Panc1 (cell line): ENCODE results near the gene COL3A1. TPM values are rescaled to one million over a fixed set of nuclear protein-coding genes. Genes with fewer than 3 reads are reported as not detected.

Source experiments
- ATAC-seq: fragments of 200-7000 bp; cut with Tn5 transposase; 2 replicates; pipeline ENCODE4 v1.9.1; 2020; ENCODE audit warnings: mild to moderate bottlenecking, moderate library complexity
- BruUV-seq: library from RNA; stranded (reverse); fragments of 400-500 nt; replicated peaks from 2 replicates; lab custom pipeline; 2021; lab: Mats Ljungman, UMichigan
- CTCF ChIA-PET: fragments of 300-600 bp; sonication (Branson Sonifier 250); formaldehyde crosslinking; loops from one replicate; lab custom pipeline; 2022; ENCODE audit warnings: antibody characterized with exemption; lab: Charles Lee
- POLR2A ChIA-PET: fragments of 300-600 bp; sonication (Branson Sonifier 250); formaldehyde crosslinking; loops from one replicate; lab custom pipeline; 2022; ENCODE audit warnings: antibody characterized with exemption; lab: Charles Lee
- DNase-seq: peaks from one replicate; pipeline ENCODE4 v3.0.0-alpha.2; 2010; ENCODE audit warnings: low read depth, low spot score
- H3K27ac ChIP-seq: 2 replicates; pipeline ENCODE4 v1.5.1; 2011; ENCODE audit warnings: mild to moderate bottlenecking, low read length, inconsistent platforms
- H3K27me3 ChIP-seq: fragments of 200-500 bp; sonication (Bioruptor generic); 2 replicates; pipeline ENCODE4 v1.6.0; 2014; ENCODE audit warnings: low read length, inconsistent platforms; ENCODE audit not compliant: control insufficient read depth, insufficient read depth
- H3K36me3 ChIP-seq: fragments of 200-500 bp; sonication (Bioruptor generic); 2 replicates; pipeline ENCODE4 v1.5.1; 2014; ENCODE audit warnings: inconsistent platforms, mild to moderate bottlenecking, low read length, moderate library complexity; ENCODE audit not compliant: control insufficient read depth, insufficient read depth
- H3K4me1 ChIP-seq: 2 replicates; pipeline ENCODE4 v1.5.1; 2011; ENCODE audit warnings: inconsistent platforms, mild to moderate bottlenecking, low read length, moderate library complexity; ENCODE audit not compliant: control insufficient read depth, insufficient read depth
- H3K4me3 ChIP-seq, 2 experiments: 2 replicates each; pipeline ENCODE4 v1.5.1; 2011 to 2012; ENCODE audit warnings: low read depth in 2 of 2, low read length in 2 of 2, mild to moderate bottlenecking in 2 of 2, inconsistent platforms in 1 of 2, moderate library complexity in 1 of 2
- H3K9me3 ChIP-seq: fragments of 200-500 bp; sonication (Bioruptor generic); 2 replicates; pipeline ENCODE4 v1.5.1; 2014; ENCODE audit warnings: low read depth, mild to moderate bottlenecking, inconsistent platforms, low read length, moderate library complexity; ENCODE audit not compliant: control insufficient read depth, insufficient read depth
- CTCF ChIP-seq: fragments of 450-650 bp; IDR thresholded peaks from 2 replicates; pipeline ENCODE4 v1.5.1; 2017; ENCODE audit warnings: mild to moderate bottlenecking
- POLR2AphosphoS5 ChIP-seq: IDR thresholded peaks from 2 replicates; pipeline ENCODE4 v1.6.1; 2012; ENCODE audit warnings: mild to moderate bottlenecking, low read depth, low read length, moderate library complexity
- REST ChIP-seq, 2 experiments: IDR thresholded peaks; 2 replicates each; pipeline ENCODE4 v1.6.1; 2011 to 2012; ENCODE audit warnings: low read depth in 2 of 2, control low read depth in 1 of 2, low read length in 1 of 2, mild to moderate bottlenecking in 1 of 2, moderate library complexity in 1 of 2; ENCODE audit not compliant: insufficient read depth in 1 of 2
- SIN3A ChIP-seq: IDR thresholded peaks from 2 replicates; pipeline ENCODE4 v1.6.1; 2012; ENCODE audit warnings: low read depth, mild to moderate bottlenecking, low read length, moderate library complexity, borderline replicate concordance; ENCODE audit not compliant: insufficient read depth
- TCF7L2 ChIP-seq: IDR thresholded peaks from 2 replicates; pipeline ENCODE4 v1.6.1; 2011; ENCODE audit warnings: mild to moderate bottlenecking, low read depth, low read length, inconsistent platforms
- in situ Hi-C: cut with HindIII; loops from 2 replicates; pipeline ENCODE4 v1.10.0; 2016; ENCODE audit warnings: low sequenced_read_pairs, low pct_unique_long_range_greater_than_20kb
- intact Hi-C: fragments of 100-400 bp; cut with micrococcal nuclease; formaldehyde crosslinking; loops from one replicate; pipeline ENCODE4 v1.10.0; 2022; ENCODE audit not compliant: unreplicated experiment
- total RNA-seq: library from RNA; stranded (reverse); gene quantifications from one replicate; pipeline ENCODE4 v1.2.1, GENCODE V29; 2021; ENCODE audit not compliant: unreplicated experiment

The COL3A1 gene
- total RNA-seq, 1 experiment from 2014 or later = 6.9 TPM

- intact Hi-C loops (no loop called here), in situ Hi-C loops (no loop called here)
- Histone ChIP-seq H3K36me3 (no peaks in the 10 kb centered on the region), H3K4me1 (peaks cover 4% of the 10 kb centered on the region; the same call in 1 of the 2 replicates), H3K27ac (no peak overlapping the region), H3K9me3 (no peaks in the 10 kb centered on the region), H3K27me3 (no peaks in the 10 kb centered on the region), H3K4me3 (no peak overlapping the region)
- DNase-seq (no peak), ATAC-seq (no peak)
- no peak for TF ChIP-seq POLR2AphosphoS5
- TF ChIP-seq SIN3A = no peak
- no peak for TF ChIP-seq REST (IDR thresholded peaks at IDR 0.05; ENCODE audit: insufficient read depth in 1 of 2, low read depth in 2 of 2, low read length in 1 of 2)
- no peak for TF ChIP-seq CTCF
- TF ChIP-seq TCF7L2 = no peak
- ChIA-PET POLR2A (no interaction called here), CTCF (no interaction called here)
- no TSS peak for BruUV-seq
Observed at GRCh38 chr2:188970211-188970610, 4.0 kb upstream of the COL3A1 start.

- Histone ChIP-seq H3K4me1 (peaks cover 4% of the 10 kb centered on the region; the same call in 1 of the 2 replicates), H3K9me3 (no peaks in the 10 kb centered on the region), H3K27ac (no peak overlapping the region), H3K4me3 (no peak overlapping the region), H3K27me3 (no peaks in the 10 kb centered on the region), H3K36me3 (no peaks in the 10 kb centered on the region)
- TF ChIP-seq POLR2AphosphoS5 = no peak
- no peak for TF ChIP-seq TCF7L2
- TF ChIP-seq REST (IDR thresholded peaks at IDR 0.05; ENCODE audit: insufficient read depth in 1 of 2, low read depth in 2 of 2, low read length in 1 of 2) = no peak
- no peak for TF ChIP-seq SIN3A
- no peak for TF ChIP-seq CTCF
- CTCF ChIA-PET = no interaction called here
- DNase-seq (no peak), ATAC-seq (no peak)
- BruUV-seq = no TSS peak
- intact Hi-C loops = no loop called here
- POLR2A ChIA-PET = no interaction called here
- in situ Hi-C loops = no loop called here
Observed at GRCh38 chr2:188971432-188971861, 2.7 kb upstream of the COL3A1 start.
